GM12878 (cell line): Measurements from ENCODE around the gene NR2F2. TPM values are rescaled to one million over a fixed set of nuclear protein-coding genes. Genes with fewer than 3 reads are reported as not detected.

ENCODE experiments used
- ATAC-seq: fragments of 200-7000 bp; cut with Tn5 transposase; 3 replicates; pipeline ENCODE4 v1.9.1; 2020; ENCODE audit warnings: mild to moderate bottlenecking, moderate library complexity
- BruUV-seq: library from RNA; stranded (reverse); fragments of 400-500 nt; replicated peaks from 2 replicates; lab custom pipeline; 2021; lab: Mats Ljungman, UMichigan
- CTCF ChIA-PET: fragments of 300-600 bp; sonication (Branson Sonifier 250); formaldehyde crosslinking; extraction: SDS; loops from one replicate; lab custom pipeline; 2021; ENCODE audit warnings: inconsistent platforms; lab: Yijun Ruan, JAX
- POLR2A ChIA-PET: fragments of 350-600 bp; formaldehyde crosslinking; extraction: SDS; loops from one replicate; lab custom pipeline; 2021; ENCODE audit warnings: inconsistent platforms; lab: Charles Lee
- RAD21 ChIA-PET: fragments of 300-600 bp; sonication (Branson Sonifier 250); formaldehyde crosslinking; loops from one replicate; lab custom pipeline; 2023; ENCODE audit warnings: antibody characterized with exemption; ENCODE audit not compliant: unreplicated experiment; lab: Charles Lee
- SMC1A ChIA-PET: fragments of 300-600 bp; sonication (Branson Sonifier 250); formaldehyde crosslinking; loops from one replicate; lab custom pipeline; 2023; ENCODE audit not compliant: unreplicated experiment, uncharacterized antibody; lab: Charles Lee
- DNase-seq: peaks from one replicate; pipeline ENCODE4 v3.0.0-alpha.2; 2011; ENCODE audit warnings: low read depth, low spot score
- FAIRE-seq: peaks from 3 replicates; lab custom pipeline; 2011; peaks lifted over from hg19 to GRCh38; lab: Jason Lieb, UNC
- H2AFZ ChIP-seq: 2 replicates; pipeline ENCODE4 v1.6.0; 2011; ENCODE audit warnings: low read depth, low read length, control low read depth; ENCODE audit not compliant: control insufficient read depth
- H3K27ac ChIP-seq: 2 replicates; pipeline ENCODE4 v1.5.1; 2011; ENCODE audit warnings: control low read depth; ENCODE audit not compliant: control insufficient read depth, insufficient read depth
- H3K27me3 ChIP-seq, 2 experiments: replicated peaks in 1 of 2; 2 replicates each; pipeline versions ENCODE4 v1.6.0 to v1.6.1; 2011; ENCODE audit warnings: low read length in 1 of 2; ENCODE audit not compliant: control insufficient read depth in 2 of 2, insufficient read depth in 2 of 2
- H3K36me3 ChIP-seq, 2 experiments: 2 replicates each; pipeline ENCODE4 v1.5.1; 2011; ENCODE audit warnings: low read length in 1 of 2; ENCODE audit not compliant: control insufficient read depth in 2 of 2, insufficient read depth in 2 of 2
- H3K4me1 ChIP-seq: 2 replicates; pipeline ENCODE4 v1.6.1; 2011; ENCODE audit warnings: mild to moderate bottlenecking, low read length, moderate library complexity, mixed read lengths; ENCODE audit not compliant: control insufficient read depth, insufficient read depth
- H3K4me2 ChIP-seq: 2 replicates; pipeline ENCODE4 v1.6.0; 2011; ENCODE audit warnings: control low read depth; ENCODE audit not compliant: control insufficient read depth, insufficient read depth
- H3K4me3 ChIP-seq: fragments of 200-600 bp; sonication (generic); 2 replicates; pipeline ENCODE4 v1.5.1; 2016
- H3K79me2 ChIP-seq: 2 replicates; pipeline ENCODE4 v1.6.0; 2011; ENCODE audit warnings: low read length; ENCODE audit not compliant: control insufficient read depth, insufficient read depth
- H3K9ac ChIP-seq: 2 replicates; pipeline ENCODE4 v1.8.0; 2011; ENCODE audit warnings: low read length, control low read depth, mixed read lengths; ENCODE audit not compliant: control insufficient read depth, insufficient read depth
- H3K9me3 ChIP-seq: replicated peaks from 3 replicates; pipeline ENCODE4 v1.5.1; 2011; ENCODE audit warnings: mild to moderate bottlenecking, low read length; ENCODE audit not compliant: control insufficient read depth, insufficient read depth
- H4K20me1 ChIP-seq: 2 replicates; pipeline ENCODE4 v1.6.0; 2011; ENCODE audit not compliant: control insufficient read depth, insufficient read depth
- GATAD2B ChIP-seq: fragments of 450-650 bp; conservative IDR thresholded peaks from 2 replicates; pipeline ENCODE4 v1.6.1; 2017; ENCODE audit warnings: low read depth, mild to moderate bottlenecking, moderate library complexity
- NBN ChIP-seq: fragments of 450-650 bp; IDR thresholded peaks from 2 replicates; pipeline ENCODE4 v1.6.1; 2016
- WGBS: methylation state at CpG from one replicate; pipeline ENCODE4 v1.1.6; 2016; ENCODE audit warnings: low lambda C conversion rate; ENCODE audit not compliant: insufficient replicate concordance, insufficient coverage; ENCODE audit errors: missing lambda C conversion rate; 5-methylcytosine and 5-hydroxymethylcytosine counted together
- in situ Hi-C: fragments of 300-500 bp; cut with MboI; formaldehyde crosslinking; loops from 9 replicates; pipeline ENCODE4 v1.14.3; 2018; ENCODE audit warnings: mixed read lengths
- intact Hi-C: fragments of 100-400 bp; cut with micrococcal nuclease; formaldehyde crosslinking; loops from one replicate; pipeline ENCODE4 v1.14.2; 2022; ENCODE audit not compliant: unreplicated experiment
- polyA plus RNA-seq, 11 experiments: library from polyadenylated mRNA; depleted of rRNA in 4 of 11; unstranded in 6 of 11; stranded (reverse) in 5 of 11; fragments of >200 nt; fragmentation: Nextera tagmentation in 4 of 11; fragmentation: Illumina TruSeq in 1 of 11; extraction: Ambion mirVana in 4 of 11; extraction: Trizol in 1 of 11; gene quantifications; 1 replicate in 1 of 11; 2 replicates in 10 of 11; pipeline versions ENCODE4 v1.2.1 to v1.2.3, GENCODE V29; 2011 to 2016; ENCODE audit warnings: inconsistent platforms in 2 of 11, missing spikeins in 2 of 11, low read depth in 1 of 11
- total RNA-seq, 4 experiments: library from RNA; depleted of rRNA in 3 of 4; stranded (reverse); fragments of >200 nt in 3 of 4; fragmentation: Illumina TruSeq in 1 of 4; extraction: Trizol in 1 of 4; gene quantifications; 2 replicates each; pipeline versions ENCODE4 v1.2.1 to v1.2.3, GENCODE V29; 2013 to 2021

NR2F2 gene
- total and polyA plus RNA-seq, 10 of the 15 experiments (the other 5 are each of a cell fraction or from before 2014, with no cell fraction given): 1.1 to 10.1 (median 3.2) TPM

- RAD21 ChIA-PET: interaction anchor here (0.6 to 3.3 kb wide), 4 partner anchors 25 to 1684 kb away, joined by 3 to 14 read pairs (median 6); no protein-coding TSS in a partner anchor
- Histone ChIP-seq H3K4me2 (0 out of 2 replicates have a peak overlapping the region, but pooled peaks have one; percentile 25), H4K20me1 (no peaks in the 10 kb centered on the region), H3K4me1 (peaks cover 6% of the 10 kb centered on the region; the same call in 1 of the 2 replicates), H3K9me3 (no peaks in the 10 kb centered on the region; the same call in 2 of the 3 replicates), H3K79me2 (no peaks in the 10 kb centered on the region)
- WGBS: 39% methylated on average over 57 of the region's 57 CpGs
- intact Hi-C loops: loop anchor here (5.0 to 10.0 kb wide), 3 partner anchors 222 to 785 kb away; no protein-coding TSS in a partner anchor
- SMC1A ChIA-PET: interaction anchor here (1.4 to 1.5 kb wide), 2 partner anchors 29 to 188 kb away, joined by 3 to 4 read pairs; partner anchors contain the start of gene NR2F2
- peak; percentile 13 for ATAC-seq
- TF ChIP-seq NBN (no peak), GATAD2B (peak; percentile 40)
- TF ChIP-seq, all 136 proteins: peak for 1
- no peak overlapping the region for H3K27ac ChIP-seq
- no peak overlapping the region for H3K4me3 ChIP-seq
- FAIRE-seq (no peak), DNase-seq (no peak)
- ChIA-PET POLR2A (interaction anchor here (1.2 to 2.1 kb wide), 2 partner anchors 10 to 19 kb away, joined by 4 to 9 read pairs; no protein-coding TSS in a partner anchor), CTCF (interaction anchor here (0.6 to 7.5 kb wide), 4 partner anchors 11 to 648 kb away, joined by 3 to 76 read pairs (median 8); partner anchors contain the start of gene NR2F2)
- in situ Hi-C loops: loop anchor here (10.0 kb wide), 1 partner anchor 875 kb away; no protein-coding TSS in a partner anchor
- no peak overlapping the region for H2AFZ ChIP-seq
- BruUV-seq: no TSS peak
- peaks cover 2 to 13% of the 10 kb centered on the region in 2 experiments for H3K27me3 ChIP-seq
- H3K36me3 ChIP-seq: no peaks in the 10 kb centered on the region
- H3K9ac ChIP-seq: no peak overlapping the region
Measured at GRCh38 chr15:96359616-96360521, 29.4 kb downstream of the NR2F2 start.
